Superior temporal gyrus (tissue), 1 donor: Measurements from ENCODE around the gene KAT14.
A peak's percentile ranks its signal among the peaks of the same experiment; 100 is the strongest.
"Not testable (repeated sequence)": the region's sequence is repeated elsewhere in the genome, so short reads cannot be mapped to it uniquely, and the experiment has no call there.

Experiments used
- DNase-seq: peaks from one replicate; pipeline ENCODE4 v3.0.0-alpha.2; 2016; ENCODE audit errors: extremely low spot score

Gene KAT14

DNA sequence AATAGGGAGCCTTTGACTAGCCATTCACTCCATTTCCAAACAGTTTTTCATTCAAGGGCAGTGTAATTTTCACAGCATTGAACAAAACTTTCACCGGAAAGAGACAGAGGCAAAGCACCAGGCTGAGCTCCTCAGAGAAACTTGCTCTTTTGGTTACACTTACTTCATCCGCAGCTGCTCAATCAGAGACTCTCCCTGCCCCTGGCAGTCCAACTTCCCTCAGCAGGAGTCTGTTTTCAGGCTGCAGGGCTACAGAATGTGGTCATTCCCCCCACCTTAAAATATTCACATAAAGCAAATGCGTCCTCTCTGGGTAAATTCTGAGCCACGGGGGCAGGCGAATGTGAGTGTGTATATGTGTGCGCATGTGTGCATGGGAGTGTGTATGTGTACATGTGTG is 80.6 kb downstream of the KAT14 start:
- DNase-seq: no peak

- DNase-seq: no peak
Observed at GRCh38 chr20:18223409-18223808, 85.7 kb downstream of the KAT14 start.

DNA sequence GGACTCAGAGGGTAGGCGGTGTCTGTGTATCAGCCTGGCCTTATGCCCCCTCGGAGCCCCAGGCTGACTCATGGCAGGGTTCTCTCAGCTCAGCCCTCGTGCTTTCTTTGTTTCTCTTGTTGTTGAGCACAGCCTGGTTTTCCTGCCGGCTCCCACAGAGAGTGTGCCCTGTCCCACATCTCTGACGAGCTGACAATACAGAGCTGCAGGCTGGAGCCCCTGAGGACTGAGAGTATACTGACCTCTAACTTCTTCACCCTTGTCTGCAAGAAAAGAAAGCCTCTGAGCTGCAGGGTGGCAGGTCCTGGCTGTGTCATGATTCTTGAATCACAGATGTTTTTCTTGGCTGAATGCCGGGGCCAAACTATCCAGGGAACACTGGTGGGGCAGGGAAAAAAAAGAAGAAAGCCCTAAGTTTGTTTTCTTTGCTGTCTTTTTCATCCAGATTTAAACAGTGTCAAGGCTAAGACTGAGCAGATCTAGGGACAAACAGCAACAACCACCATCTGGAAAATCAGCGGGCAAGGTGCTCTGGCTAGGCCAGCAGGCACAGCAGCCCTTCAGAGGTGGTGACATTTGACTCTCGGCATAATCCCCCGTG is 87.4 kb downstream of the KAT14 start:
- peak; percentile 33 for DNase-seq

DNA sequence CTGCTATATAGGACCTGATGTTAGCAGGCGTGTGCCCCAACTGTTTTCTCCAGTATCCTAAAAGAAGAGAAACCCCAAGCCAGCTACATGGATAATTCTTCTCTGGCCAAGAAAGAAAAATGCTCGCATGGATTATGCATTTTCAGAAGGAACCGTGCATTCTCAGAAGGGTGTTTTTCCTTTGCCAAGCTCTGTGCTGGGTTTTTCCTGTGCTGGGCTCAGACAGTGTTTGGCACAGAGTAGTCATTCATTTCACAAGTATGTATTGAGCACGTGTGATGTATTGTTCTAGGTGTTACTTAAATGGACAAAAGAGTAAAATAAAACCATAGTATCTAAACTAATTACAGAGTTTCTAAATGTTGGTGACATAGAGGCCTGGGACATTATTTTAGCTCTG is 88.0 kb downstream of the KAT14 start:
- no peak for DNase-seq

DNA sequence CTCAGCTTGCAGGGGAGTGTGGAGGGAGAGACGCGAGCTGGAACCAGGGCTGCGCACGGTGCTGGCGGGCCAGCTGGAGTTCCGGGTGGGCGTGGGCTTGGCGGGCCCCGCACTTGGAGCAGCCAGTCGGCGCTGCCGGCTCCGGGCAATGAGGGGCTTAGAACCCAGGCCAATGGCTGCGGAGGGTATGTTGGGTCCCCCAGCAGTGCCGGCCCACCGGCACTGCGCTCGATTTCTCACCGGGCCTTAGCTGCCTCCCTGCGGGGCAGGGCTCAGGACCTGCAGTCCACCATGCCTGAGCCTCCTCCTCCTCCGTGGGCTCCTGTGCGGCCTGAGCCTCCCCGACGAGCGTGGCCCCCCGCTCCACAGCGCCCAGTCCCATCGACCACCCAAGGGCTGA is 89.1 kb downstream of the KAT14 start:
- not testable (repeated sequence) for DNase-seq

DNA sequence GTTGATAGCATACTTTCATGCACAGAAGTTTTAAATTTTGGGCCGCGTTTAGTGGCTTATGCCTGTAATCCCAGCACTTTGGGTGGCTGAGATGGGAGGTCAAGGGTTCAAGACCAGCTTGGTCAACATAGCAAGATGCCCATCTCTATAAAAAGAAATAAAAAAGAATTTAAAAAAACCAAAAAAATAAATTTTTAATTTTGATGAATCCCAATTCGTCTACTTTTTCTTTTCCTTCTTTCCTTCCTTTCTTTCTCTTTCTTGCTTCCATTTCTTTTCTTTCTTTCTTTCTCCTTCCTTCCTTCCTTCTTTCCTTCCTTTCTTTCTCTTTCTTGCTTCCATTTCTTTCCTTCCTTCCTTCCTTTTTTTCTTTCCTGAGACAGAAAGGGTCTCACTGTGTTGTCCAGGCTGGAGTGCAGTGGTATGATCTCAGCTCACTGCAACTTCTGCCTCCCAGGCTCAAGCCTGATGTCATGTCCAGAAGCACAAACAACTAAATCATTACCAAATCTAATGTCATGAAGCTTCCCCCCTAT is 95.8 kb downstream of the KAT14 start:
- no peak for DNase-seq
